ENCODE measurements around the gene SETBP1.

The SETBP1 gene

DNA sequence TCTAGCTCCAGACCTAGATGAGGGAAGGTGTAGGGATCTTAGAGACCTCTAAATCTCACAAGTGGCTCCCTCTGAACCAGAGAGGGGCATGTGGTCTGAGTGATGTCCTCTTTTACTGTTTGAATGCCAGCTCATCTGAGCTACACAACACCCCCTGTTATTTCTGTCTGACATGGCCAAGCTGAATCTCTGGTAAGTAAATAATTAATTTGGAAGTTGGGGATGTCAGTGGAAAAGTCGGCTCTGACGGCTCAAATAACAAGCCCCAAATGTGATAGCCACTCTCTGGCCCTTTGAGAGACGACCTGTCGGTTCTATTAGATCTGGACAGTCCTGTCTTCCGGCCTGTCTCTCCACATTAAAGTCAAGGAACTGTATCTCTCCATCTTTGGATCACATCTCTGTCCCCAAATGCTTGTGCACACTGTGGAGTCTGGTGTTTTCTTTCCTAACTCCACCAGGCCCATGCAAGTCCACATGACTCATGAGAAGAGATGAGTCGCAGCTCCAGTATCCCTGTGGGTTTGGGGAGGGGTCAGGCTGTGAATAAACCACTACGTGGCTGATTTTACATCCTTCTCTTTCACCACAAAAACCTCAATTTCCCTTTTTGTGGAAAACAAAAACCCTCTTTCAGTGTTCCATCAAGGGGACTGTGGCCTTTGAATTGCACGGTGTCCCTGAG is 52.5 kb downstream of the SETBP1 start:
- DNase-seq = peak; percentile 47

DNA sequence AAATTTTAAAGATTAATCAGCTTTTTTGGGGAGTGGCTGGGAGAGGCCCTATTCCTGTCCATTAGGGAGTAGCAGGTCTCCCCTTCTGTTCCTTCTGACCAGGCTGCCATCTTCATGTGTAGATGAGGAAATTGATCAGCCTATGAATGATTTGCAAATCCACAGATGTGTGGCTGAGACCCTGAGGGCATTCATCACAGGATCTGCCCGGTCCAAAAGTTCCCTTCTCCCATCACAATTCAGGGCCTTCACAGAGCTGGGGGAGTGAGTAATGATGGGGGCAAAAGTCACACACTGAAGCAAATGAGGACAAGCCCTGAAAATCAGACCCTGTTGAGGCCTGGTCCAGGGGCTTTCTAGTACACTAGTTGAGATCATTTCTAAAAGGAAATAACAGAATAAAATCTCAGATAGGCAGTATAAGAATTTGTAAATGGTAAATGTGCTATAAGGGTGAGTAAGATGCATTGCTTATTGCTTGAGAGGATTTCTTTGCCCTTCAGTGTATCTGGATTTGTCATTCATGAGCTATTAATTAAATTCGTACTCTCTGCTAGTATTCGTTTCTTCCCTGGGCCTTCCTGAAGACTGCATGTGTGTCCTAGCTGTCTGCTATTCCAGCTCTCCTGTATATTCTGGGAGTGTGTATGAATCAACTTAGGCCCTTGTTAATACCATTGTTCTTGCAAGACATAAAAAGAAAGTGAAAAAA is 53.2 kb downstream of the SETBP1 start:
- no peak for DNase-seq

DNA sequence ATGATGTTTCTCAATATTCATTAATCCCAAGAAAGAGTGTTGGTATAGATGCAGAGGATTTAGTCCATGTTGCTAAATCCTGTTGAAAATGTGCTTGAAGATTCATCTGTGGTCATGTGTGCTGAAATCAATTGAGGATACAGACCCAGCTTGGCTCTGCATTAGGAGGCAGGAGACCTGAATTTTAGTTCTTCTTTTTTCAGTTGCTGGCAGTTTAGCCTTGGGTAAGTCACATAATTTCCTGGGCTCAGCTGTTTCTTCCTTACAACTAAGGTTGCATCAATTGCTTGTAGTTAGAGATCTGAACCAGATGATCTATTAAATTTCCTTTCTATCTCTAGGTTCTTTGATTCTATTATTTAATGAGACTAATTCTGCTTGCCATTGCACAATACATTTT is 54.4 kb downstream of the SETBP1 start:
- DNase-seq = no peak

DNA sequence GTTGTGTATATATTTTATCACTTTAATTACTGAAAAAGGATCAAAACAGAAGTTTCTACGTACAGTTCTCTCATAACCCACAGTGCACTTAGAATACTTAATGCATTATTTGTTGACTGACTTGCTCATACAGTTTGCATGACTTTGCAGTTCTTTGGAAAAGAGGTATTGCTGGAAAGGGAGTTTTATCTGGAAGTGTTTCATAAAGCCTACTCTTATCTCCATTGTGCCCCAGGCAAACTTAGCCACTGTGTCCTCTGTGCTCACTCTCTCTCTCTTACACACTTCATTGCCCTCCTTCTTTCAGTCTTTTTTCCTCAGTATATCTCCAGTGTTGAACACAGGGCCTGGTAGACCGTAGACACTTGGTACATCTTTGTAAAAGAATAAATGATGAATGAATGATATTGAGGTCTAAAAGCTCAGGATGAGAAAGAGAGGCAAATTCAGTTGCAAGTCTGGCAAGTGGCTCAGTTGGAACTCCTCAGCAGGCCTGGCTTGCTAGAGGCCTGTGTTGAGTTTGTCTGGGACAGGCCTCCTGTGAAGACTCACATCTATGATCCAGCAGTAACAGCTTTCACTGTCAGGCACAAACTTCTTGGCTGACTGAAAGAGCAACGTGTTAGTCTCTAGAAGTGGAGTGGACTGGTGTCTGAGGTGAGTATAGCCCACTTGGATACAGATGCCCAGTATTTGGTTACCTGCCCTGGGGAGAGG is 56.1 kb downstream of the SETBP1 start:
- DNase-seq = no peak

DNA sequence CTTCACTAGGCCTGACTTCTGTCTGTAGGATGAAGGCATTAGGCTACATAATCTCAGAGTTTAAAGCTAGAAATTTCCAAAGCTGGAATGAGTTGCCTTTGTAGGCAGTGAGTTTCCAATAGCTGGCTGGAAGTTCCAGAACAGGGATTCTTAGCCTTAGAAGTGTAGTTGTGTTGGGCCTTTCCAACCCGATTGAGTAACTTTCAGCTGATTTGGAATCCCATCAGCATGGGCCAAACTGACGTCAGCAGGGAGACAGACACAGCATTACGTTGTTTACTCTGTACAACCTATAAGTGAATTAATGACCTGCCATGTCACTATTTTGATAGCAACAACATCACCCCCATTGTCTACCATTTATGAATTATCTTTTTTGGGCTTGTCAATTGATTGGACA is 56.9 kb downstream of the SETBP1 start:
- DNase-seq = no peak

DNA sequence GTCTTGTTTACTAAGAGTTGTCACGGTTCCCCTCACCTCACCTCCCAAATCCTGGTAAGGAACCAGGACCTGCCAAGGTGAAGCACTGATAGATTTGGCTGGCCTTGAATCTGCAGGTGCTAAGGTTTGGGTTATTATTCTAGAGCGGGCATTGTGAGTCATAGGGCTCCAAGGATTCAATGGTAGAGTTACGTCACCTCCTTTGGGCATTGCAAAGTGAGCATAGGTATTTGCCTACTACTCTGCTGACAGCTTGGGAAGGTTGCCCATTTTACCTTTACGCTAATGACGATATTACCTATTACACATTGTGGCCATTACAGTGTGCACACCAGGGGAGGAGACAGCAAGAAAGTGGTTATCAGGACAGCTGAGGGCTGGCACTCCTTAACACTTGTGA is 59.3 kb downstream of the SETBP1 start:
- DNase-seq = no peak

DNA sequence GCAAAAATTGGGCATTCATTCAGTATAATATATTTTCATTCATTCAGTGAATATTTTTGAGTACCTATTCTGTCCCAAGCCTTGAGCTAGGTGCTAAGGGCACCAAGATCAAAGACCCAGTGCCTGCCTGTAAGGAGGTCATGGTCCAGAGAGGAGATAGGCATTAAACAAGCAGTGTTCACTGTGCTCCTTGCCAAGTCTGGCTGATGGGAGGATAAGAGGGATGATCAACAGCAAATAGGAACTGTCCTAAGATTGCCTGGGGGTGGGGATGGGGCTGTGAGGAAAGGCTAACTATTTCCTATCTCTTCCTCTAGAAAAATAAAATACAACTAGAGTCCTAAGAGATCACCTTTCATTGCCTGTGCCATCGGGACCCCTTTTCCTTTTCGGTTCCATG is 60.4 kb downstream of the SETBP1 start:
- no peak for DNase-seq

DNA sequence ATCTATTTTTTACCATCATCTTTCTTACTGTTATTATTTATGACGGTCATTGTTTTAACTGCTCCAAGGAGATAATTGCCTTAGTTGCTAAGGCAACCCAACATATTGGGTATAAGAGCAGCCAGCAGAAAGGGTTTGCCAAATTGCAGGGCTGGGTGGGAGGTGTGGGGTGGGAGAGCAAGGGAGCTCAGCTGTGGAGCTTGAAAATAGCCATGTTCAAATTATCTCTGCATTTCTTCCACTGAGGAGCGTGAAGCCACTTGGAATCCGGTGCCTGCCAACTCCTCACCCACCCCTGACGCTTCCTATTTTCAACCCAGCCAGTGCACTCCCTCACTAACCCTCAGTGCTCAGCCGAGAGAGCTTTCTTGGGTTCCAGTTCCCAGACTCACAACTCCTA is 60.8 kb downstream of the SETBP1 start:
- no peak for DNase-seq

DNA sequence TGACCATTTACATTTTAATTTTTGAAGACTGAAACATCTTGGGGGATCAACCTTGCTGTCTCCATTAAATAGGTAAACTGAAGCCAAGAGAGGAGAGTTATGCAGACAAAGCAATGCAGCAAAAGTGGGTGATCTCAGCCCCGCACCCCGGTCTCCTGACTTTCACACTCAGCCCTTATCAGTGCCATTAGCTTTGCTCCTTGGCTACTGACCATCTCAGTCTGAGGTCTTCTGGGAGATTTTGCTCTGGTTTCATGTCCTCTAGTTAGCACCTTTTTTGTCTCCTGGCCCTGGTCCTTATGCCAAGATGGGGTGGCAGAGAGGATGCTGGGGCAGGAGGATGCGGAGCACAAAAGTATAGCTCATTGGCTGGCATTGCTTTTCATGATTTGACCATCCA is 61.4 kb downstream of the SETBP1 start:
- no peak for DNase-seq

DNA sequence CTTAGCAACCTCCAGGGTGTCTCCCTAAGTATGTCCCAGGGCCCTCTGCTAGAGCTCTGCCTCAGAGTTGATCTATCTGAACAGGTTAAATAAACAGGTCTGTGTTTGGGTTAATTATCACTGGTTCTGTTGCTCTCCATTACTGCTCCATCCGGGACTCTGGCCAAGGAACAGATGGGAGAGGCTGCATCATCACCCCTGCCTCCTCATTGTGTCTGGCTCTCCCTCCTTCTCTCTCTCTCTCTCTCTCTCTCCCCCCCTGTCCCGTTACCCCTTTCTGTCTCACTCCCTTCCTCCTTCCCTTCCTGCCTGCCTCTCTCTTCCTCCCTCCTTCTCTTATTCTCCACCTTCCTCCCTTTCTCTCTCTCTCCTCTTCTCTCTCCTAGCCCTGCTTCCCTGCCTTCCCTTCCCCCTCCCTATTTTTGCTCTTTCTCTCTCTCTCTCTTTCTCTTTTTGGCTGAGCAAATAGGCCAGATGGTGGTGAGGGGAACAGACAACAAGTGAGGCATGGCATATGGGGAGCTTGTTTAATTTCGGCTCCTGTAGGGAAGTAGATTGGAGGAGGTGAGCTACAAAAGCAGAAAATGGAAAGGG is 62.1 kb downstream of the SETBP1 start:
- no peak for DNase-seq

DNA sequence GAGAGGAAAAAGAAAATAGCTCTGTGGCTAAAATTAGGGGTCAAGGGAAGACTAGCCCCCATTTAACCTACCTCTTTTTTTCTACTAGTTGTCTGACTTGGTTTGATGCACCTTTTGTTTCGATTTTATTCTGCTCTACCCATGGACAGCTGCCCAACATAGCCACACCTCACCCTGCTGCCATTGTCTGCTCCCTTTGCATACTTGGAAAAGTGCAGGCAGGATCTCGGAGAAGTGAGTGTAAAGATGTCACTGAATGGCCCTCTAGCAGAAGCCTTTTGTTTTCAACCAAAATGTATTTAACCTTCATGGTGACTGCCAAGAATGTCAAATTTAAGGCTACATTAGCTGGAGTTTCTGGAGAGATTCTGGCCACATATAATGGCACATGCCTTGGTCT is 62.9 kb downstream of the SETBP1 start:
- DNase-seq = no peak

DNA sequence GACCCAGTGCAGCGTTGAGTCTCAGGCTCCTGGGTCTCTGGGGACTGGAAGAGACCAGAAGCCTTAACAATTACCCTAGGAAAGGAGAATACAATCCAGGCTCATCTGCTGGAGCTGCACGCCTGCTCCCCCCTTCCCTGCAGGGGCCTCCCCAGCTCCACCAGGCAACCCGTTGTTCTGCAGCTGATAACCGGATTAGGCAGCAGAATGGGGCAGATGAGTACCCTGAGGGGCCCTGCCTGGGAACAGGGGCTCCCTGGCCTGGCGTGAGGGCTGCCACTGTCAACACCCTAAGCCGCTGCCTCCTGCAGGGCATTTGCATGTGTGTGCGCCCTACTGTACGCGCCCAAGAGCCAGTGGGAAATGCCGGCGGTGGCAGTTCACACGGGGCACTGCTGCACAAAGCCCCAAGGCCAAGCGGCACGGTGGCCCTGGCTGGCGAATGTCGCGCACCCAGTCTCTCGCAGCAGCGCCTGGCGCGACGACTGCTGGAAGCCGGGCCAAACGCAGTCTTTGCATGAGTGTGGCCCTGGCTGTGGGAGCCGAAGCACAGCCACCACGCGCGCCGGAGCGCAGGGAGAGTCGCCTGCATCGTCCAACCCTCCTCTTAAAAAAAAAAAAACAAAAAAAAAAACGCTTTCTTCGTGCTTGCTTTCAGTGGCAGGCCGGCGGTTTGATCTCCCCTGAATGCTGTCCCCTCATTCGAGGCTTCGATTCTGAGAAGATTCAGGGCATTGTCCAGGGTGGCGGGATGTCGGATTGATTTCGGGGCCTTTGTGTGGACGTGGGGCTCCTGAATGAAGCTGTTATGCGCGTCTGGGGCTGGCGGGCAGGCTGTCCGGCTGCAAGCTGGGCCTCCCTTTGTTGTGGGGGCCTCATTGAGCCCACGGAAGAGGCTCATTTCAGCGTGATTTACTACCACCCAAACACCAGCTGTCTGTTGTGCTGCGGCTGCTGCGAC is 63.8 kb downstream of the SETBP1 start:
- no peak for DNase-seq

DNA sequence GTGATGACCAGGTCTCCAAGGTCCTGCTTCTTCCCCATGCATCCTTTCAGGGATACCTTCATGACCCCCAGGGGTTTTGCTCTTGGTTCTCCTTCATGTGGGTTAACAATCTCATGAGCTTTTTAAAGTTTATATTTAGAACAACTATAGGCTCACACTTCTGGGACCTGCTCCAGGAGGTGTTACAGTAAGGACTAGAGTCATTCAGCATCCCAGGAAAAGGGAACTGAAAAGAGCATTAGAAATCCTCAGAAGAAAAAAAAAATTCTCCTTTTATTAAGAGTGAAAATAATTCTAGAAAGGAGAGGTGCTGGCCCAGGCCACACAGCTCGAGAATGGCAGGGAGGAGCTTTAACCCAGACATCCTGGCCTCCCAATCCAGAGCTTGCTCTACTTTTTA is 66.5 kb downstream of the SETBP1 start:
- DNase-seq = no peak

DNA sequence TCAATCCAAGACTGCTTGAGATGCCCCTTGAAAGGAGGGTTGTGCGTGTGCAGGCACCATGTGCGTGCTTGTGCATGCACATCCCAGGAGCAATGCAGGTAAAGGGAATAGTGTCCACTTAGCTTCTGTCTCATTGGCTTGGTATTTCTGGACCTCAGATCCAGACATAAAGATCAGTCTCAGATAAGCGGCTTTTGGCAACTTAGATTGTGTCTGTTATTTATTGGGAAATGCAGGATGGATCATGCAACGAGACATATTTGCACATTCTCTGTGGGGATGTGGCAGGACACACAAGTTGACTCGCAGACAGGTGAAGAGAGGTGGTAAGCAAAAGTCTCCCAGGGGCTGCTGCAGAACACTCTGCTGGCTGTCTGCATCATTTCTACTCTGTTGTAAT is 67.9 kb downstream of the SETBP1 start:
- DNase-seq = no peak

DNA sequence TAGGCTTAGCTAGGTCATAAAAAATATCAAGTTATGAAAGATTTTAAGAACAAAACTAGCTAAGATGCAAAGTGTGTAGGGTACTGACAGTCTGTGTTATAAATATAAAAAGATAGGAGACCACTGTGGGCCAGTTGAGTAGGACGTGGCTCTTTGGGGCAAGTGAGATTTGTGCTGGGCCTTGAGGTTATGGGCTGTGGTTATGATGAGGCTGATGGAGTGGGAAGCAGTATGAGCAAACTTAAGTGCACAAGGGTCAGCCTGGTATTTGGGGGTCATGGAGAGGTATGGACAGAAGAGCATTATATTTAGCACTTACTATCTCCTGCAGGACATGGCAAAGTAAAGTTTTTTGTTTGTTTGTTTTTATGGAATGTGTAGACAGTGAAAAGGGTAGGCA is 70.1 kb downstream of the SETBP1 start:
- no peak for DNase-seq

DNA sequence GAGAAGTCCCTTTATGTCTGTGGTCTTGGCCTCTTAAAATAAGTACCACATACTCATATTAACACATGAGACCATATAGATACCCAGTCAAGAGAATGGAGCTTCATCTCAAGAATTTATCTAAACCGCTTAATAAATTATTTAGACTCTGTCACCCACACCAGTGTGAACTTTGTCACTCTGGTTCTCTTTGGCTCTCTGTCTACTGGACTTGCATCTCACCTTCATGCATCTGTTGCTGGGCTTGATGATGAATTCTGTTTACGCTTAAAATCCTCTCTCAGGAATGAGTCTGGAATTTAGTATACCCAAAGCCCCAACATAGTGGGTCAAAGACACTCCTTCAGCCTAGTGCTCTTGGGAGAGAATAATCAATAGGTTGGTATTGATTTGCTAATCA is 73.9 kb downstream of the SETBP1 start:
- no peak for DNase-seq

DNA sequence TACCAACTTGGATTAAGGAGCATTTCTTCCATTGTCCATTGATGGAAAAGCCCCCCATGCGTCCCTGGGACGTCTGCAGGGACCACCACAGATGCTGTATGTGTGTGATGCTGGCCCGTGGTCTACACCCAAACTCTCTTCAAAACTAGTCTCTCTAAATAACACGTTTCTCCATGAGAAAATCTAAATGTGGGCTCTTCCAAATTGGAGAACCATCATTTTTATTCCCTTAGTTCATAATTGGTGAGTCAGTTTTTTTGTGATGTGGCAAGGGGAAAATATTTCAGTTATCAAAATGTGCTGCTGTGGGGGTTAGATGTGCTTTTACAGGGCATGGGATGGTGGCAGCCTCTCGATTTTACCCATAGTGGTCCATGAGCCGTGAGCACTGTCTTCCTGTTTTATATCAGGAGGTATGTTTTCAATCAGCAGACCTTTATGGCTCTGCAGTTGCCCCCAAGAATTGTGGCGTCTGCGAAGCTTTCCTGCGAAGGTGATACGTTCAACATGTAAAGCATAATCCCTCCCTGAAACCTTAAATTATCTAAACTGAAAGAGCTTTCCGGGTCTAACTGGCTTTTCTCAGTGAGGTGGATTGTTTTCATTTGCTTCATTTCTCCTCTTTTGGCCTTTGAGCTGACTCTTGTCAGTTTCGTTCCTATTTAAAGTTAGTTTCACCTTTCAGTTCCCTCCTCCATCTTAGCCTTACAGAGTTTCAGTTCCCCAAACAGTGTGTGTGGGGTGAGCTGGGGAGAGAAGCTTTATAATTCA is 78.4 kb downstream of the SETBP1 start:
- peak; percentile 77 for DNase-seq

DNA sequence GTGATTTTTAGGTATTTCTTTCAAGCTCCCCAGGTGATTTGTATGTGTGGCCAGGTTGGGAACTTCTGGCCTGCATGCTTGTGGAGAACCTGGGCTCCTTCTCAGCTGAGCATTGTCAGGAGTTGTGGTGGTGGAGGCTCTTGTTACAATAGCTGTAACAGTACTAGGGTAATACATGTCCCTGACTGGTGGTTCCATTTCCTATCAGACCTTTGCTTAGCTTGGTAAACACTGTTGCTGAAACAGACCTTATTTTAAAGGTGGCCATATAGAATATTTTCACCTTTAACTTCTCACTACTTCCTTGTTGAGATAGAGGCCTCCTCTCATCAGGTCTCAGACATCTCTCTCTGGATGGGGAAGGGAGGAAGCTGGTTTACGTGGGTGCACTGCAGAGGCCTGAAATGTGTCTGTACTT is 79.2 kb downstream of the SETBP1 start:
- DNase-seq = peak; percentile 11

DNA sequence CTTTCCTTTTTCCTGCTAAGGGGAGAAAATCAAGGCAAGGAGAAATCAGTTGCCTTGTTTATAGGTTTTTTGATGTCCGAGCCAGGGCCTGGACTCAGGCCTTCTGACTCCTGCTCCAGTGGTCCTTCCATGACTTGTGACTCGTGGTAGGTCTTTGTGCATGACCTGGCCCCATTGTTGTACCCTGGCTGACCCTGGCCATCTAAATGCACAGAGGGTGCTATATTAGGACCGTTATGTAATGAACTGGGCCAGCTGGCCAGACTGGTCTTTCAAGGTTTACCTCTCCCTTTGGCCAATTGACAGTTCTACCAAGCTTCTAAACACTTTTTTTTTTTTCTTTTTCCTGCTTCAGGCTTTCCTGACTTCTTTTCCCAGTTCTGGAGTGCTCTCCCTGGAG is 81.1 kb downstream of the SETBP1 start:
- DNase-seq = no peak

DNA sequence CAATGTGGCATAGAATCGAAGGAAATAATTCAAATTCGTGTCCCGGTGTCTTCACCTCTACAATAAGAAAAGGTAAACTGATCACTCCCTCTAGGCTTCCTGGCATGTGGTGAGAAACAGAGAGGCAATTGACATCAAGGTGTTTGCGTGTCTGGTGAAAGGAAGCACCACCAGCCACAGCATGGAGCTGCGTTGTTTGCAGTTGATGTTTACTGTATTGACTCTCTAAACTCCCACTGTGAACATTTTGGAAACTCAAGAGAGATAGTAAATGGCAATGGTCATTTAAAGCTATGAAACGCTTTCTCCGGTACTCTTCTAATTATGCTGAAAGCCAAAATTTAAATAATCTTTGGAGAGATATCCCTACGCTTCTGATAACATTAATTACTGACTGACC is 82.6 kb downstream of the SETBP1 start:
- DNase-seq = no peak

DNA sequence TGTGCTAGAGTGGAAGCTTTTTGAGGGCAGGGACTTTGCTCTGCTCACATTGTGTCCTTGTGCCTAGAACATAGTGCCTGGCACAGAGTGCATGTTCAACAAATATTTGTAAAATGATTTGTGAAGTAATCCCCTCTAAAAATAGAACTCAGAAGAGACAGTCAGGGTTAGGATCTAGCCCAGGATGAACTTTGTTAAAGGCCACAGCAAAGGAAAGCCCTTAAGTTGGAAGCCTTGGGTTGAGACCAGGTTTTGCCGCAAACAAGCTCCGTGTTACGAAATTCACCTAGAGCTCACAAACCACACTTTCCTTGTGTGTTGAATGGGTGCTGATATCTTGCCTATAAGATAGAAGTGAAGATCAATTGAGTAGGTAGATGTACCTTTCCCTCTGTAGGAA is 84.2 kb downstream of the SETBP1 start:
- no peak for DNase-seq

DNA sequence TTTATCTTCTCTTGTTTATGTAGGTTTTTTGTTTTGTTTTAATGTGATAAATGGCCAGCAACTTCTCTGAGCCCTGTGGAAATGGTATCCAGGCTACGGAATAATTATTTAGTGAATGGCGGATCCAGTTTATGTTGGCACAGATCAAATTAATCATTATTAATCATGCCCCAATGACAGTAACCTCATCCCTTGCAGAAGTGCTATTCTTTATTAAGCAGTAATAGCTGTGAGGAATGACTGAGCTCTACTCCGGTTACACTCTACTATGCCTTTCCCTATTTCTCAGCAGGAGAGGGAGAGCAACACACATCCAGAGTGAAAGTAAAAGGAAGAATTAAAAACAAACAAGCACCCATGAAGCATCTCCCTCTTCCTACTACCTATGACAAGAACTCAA is 84.8 kb downstream of the SETBP1 start:
- DNase-seq = no peak

Data from stimulated activated CD4-positive, alpha-beta T cell treated with anti-CD3 and anti-CD28 coated beads, Interleukin-1b, Interleukin-23, amount 100 ng/mL, for 48 hours (primary cell).